ENCODE data around the gene AFAP1.

AFAP1 gene

GRCh38 chr4:7822137-7822505 lies 117.5 kb downstream of the AFAP1 start:
- no peak for DNase-seq (ENCODE audit: low read depth, low spot score)

- DNase-seq (ENCODE audit: low read depth, low spot score): no peak
Observed at GRCh38 chr4:7821245-7822136, 118.2 kb downstream of the AFAP1 start.

DNA sequence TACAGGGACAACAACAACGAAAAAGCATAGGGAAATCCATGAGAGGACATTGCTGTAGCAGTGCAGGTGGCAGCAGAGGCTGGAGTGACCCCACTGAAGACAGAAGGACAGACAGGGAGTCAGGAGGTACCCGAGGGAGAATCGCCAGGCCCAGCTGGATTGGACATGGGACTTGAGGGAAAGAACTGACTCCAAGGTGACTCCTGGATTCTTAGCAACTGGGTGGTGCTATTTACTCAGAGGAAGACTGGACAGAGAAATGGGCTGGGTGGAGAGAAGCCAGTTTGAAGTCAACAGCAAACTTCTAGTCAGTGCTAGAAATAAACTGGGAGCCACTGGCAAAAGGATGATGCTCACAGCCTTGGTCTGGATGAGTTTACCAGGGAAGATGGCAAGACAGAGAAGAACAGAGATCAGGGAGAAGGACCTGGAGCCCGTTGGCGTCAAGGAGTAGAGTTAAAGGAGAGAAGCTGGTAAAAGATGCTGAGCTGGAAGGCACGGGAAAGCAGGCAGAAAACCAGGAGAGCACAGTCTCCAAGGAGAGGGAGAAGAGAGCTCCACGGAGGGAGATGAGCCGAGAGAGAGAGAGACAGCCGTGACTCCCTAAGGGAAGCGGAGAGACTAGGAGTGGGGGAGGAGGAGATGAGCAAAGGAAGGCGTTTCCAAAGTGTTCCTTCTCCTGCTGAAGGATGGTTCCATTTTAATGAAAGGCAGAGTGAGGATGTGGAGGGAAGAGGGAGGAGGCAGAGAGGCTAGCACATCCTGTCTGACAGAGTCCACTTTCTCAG lies 119.4 kb downstream of the AFAP1 start:
- no peak for DNase-seq (ENCODE audit: low read depth, low spot score)

- DNase-seq (ENCODE audit: low read depth, low spot score): no peak
Observed at GRCh38 chr4:7819446-7819845, 120.2 kb downstream of the AFAP1 start.

GRCh38 chr4:7818399-7818911 lies 121.2 kb downstream of the AFAP1 start:
- DNase-seq (ENCODE audit: low read depth, low spot score): no peak

GRCh38 chr4:7817877-7818398 lies 121.7 kb downstream of the AFAP1 start:
- no peak for DNase-seq (ENCODE audit: low read depth, low spot score)

DNA sequence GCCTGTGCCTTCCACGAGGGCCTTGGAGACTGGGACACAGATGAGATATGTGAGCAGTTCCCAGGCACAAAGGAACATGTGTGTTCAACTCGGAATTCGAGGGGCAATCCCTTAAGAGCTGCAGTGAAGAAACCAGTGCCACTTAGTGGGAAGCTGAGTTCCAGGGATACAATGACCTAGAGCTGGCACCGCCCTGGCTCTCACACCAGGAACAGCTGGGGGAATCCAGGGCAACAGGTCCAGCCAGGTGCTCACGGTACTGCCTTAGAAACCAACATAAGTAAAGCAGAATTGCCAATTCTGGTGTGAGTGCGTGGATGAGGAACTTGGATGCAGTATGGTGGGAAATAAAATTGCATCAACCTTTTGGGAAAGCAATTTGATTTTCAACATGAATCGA lies 122.9 kb downstream of the AFAP1 start:
- no peak for DNase-seq (ENCODE audit: low read depth, low spot score)

- DNase-seq (ENCODE audit: low read depth, low spot score): no peak
Observed at GRCh38 chr4:7815981-7816380, 123.7 kb downstream of the AFAP1 start.

GRCh38 chr4:7815562-7815961 lies 124.1 kb downstream of the AFAP1 start:
- no peak for DNase-seq (ENCODE audit: low read depth, low spot score)

GRCh38 chr4:7814451-7814850 lies 125.2 kb downstream of the AFAP1 start:
- no peak for DNase-seq (ENCODE audit: low read depth, low spot score)

DNA sequence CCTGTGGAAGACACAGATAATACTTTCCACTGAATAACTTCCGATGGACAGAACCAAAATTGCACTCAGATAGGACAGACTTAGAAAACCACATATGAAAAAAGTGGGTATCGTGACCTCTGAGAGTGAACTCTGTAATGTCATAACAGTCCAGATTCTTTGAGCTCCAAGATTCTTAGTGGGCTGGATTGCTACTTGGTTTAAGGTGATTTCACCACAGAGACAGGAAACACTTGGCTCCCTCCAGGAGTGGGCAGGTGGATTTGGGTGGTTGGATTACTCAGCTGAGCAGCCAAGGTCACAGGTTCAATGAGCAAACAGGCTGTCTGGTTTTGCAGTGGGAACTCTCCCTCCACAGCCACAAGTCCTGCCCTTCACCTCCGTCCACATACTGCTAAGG lies 126.0 kb downstream of the AFAP1 start:
- no peak for DNase-seq (ENCODE audit: low read depth, low spot score)

DNA sequence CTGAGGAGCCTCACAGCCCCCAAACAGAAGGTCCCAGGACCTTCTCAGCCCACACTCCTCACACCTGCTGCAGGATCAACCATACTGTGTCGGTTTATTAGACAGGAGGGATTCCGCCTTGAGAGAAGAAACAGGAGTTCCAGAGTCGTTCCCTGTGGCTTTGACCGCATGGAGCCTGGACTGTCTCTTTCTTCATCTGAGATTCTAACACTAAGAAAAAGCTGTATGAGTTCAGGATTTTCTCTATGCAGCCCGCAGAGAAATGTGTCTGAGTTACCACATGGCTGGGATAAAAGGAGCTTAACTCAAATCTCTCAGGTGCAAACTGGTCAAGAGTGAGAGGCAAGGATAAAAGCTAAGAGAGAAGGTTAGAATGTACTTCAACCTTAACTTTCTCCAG lies 126.7 kb downstream of the AFAP1 start:
- no peak for DNase-seq (ENCODE audit: low read depth, low spot score)

- DNase-seq (ENCODE audit: low read depth, low spot score): no peak
Observed at GRCh38 chr4:7812231-7812857, 127.3 kb downstream of the AFAP1 start.

- DNase-seq (ENCODE audit: low read depth, low spot score): no peak
Observed at GRCh38 chr4:7811536-7812191, 128.0 kb downstream of the AFAP1 start.

- DNase-seq (ENCODE audit: low read depth, low spot score): no peak
Observed at GRCh38 chr4:7810783-7811535, 128.7 kb downstream of the AFAP1 start.

DNA sequence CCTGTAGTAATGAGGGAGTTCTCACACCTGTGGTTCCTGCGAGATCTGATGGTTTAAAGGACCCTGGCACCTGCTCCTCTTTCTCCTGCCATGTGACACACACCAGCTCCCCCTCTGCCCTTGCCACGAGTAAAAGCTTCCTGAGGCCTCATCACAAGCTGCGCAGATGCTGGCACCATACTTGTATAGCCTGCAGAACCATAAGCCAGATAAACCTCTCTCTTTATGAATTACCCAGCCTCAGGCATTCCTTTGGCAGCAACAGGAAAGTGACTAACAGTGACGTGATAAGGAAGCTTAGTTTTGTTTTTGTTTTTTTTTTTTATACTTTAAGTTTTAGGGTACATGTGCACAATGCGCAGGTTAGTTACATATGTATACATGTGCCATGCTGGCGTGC lies 130.9 kb downstream of the AFAP1 start:
- DNase-seq (ENCODE audit: low read depth, low spot score): no peak

- DNase-seq (ENCODE audit: low read depth, low spot score): no peak
Observed at GRCh38 chr4:7808181-7808580, 131.5 kb downstream of the AFAP1 start.

DNA sequence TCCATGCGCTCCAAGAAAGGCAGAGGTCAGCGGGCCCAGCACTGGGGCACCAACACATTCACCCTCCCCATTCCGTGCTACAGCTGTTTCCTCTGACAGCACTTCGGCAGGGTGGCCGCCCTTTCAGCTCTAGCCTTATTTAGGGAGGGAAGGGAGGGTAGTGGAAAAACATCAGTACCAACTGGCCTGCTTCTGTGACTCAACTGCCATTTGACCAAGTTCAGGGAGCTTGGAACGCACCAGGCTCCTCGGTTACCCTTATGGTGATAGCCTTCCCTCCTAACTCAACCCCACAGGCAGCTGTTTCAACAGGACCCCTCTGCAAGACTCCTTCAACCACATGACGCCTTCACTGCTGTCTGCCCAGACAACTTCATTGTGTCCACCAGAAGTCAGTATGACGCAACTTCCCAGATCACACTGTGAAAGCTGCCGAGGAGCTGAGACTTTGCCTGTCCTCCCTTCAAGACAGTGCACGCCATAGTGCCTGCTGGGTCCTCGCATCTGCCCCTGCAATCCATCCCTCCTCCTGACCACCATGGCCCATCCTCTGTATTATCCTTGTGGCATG lies 132.2 kb downstream of the AFAP1 start:
- DNase-seq (ENCODE audit: low read depth, low spot score): no peak

- no peak for DNase-seq (ENCODE audit: low read depth, low spot score)
Observed at GRCh38 chr4:7806338-7807090, 133.1 kb downstream of the AFAP1 start.
